K562 (cell line): ENCODE data around the gene HELT. TPM values are rescaled to one million over a fixed set of nuclear protein-coding genes. Genes with fewer than 3 reads are reported as not detected.

Experiments
- ATAC-seq: fragments of 200-7000 bp; cut with Tn5 transposase; 3 replicates; pipeline ENCODE4 v1.9.1; 2020; ENCODE audit warnings: moderate library complexity
- BruUV-seq: library from RNA; stranded (reverse); fragments of 400-500 nt; replicated peaks from 2 replicates; lab custom pipeline; 2021; lab: Mats Ljungman, UMichigan
- CTCF ChIA-PET: fragments of 300-600 bp; formaldehyde crosslinking; extraction: SDS; loops from one replicate; lab custom pipeline; 2021; ENCODE audit warnings: low intra/inter-chr PET ratio; lab: Yijun Ruan, JAX
- POLR2A ChIA-PET: fragments of 300-600, 350-650 bp; sonication (Branson Sonifier 250); formaldehyde crosslinking; extraction: SDS; loops from one replicate; lab custom pipeline; 2021; ENCODE audit warnings: antibody characterized with exemption, inconsistent platforms; lab: Yijun Ruan, JAX
- DNase-seq, 4 experiments: peaks; one replicate each; pipeline versions ENCODE4 v3.0.0 to v3.0.0-alpha.2; 2011 to 2018; ENCODE audit warnings: low spot score in 3 of 4, mixed read lengths in 3 of 4; ENCODE audit errors: extremely low read depth in 1 of 4
- FAIRE-seq: peaks from 2 replicates; lab custom pipeline; 2011; peaks lifted over from hg19 to GRCh38; lab: Jason Lieb, UNC
- H2AFZ ChIP-seq: 2 replicates; pipeline ENCODE4 v1.6.0; 2011; ENCODE audit warnings: low read depth, low read length, control low read depth, inconsistent platforms
- H3K27ac ChIP-seq: fragments of 200-600 bp; 3 replicates; pipeline ENCODE4 v1.8.0; 2011; ENCODE audit warnings: low read depth, mild to moderate bottlenecking, control low read depth, inconsistent platforms, low read length, moderate library complexity, mixed read lengths; ENCODE audit errors: extremely low read depth
- H3K27me3 ChIP-seq, 2 experiments: fragments of 300-600 bp in 1 of 2; 2 replicates in 1 of 2; 3 replicates in 1 of 2; pipeline versions ENCODE4 v1.6.0 to v1.8.0; 2011; ENCODE audit warnings: inconsistent platforms in 2 of 2, low read length in 2 of 2, mild to moderate bottlenecking in 1 of 2, mixed read lengths in 1 of 2, moderate library complexity in 1 of 2; ENCODE audit not compliant: control insufficient read depth in 2 of 2, insufficient read depth in 2 of 2
- H3K36me3 ChIP-seq: fragments of 300-600 bp; 3 replicates; pipeline ENCODE4 v1.8.0; 2011; ENCODE audit warnings: mild to moderate bottlenecking, low read length, inconsistent platforms; ENCODE audit not compliant: control insufficient read depth, insufficient read depth
- H3K4me1 ChIP-seq, 2 experiments: fragments of 200-600 bp in 1 of 2; replicated peaks in 1 of 2; 2 replicates in 1 of 2; 3 replicates in 1 of 2; pipeline versions ENCODE4 v1.5.1 to v1.8.0; 2011; ENCODE audit warnings: inconsistent platforms in 2 of 2, low read length in 2 of 2, mild to moderate bottlenecking in 1 of 2, mixed read lengths in 1 of 2, moderate library complexity in 1 of 2; ENCODE audit not compliant: control insufficient read depth in 2 of 2, insufficient read depth in 2 of 2
- H3K4me2 ChIP-seq: 2 replicates; pipeline ENCODE4 v1.6.1; 2011; ENCODE audit warnings: low read length, control low read depth, inconsistent platforms, mixed read lengths; ENCODE audit not compliant: insufficient read depth
- H3K4me3 ChIP-seq: fragments of 200-600 bp; sonication (generic), shearing (Covaris generic); 2 replicates; pipeline ENCODE4 v1.5.1; 2016; ENCODE audit warnings: control low read depth, inconsistent platforms
- H3K79me2 ChIP-seq: fragments of 200-600 bp; 3 replicates; pipeline ENCODE4 v1.8.0; 2011; ENCODE audit warnings: low read length, inconsistent platforms; ENCODE audit not compliant: control insufficient read depth, insufficient read depth
- H3K9ac ChIP-seq, 2 experiments: 2 replicates each; pipeline versions ENCODE4 v1.6.0 to v1.6.1; 2011; ENCODE audit warnings: low read depth in 2 of 2, low read length in 2 of 2, control low read depth in 1 of 2, inconsistent platforms in 1 of 2, mild to moderate bottlenecking in 1 of 2, mixed read lengths in 1 of 2; ENCODE audit not compliant: insufficient read depth in 1 of 2
- H3K9me1 ChIP-seq: one replicate; pipeline ENCODE4 v1.6.0; 2011; ENCODE audit warnings: inconsistent platforms, mild to moderate bottlenecking, low read length, moderate library complexity; ENCODE audit not compliant: control insufficient read depth, insufficient read depth
- H3K9me3 ChIP-seq: replicated peaks from 2 replicates; pipeline ENCODE4 v1.5.1; 2011; ENCODE audit warnings: low read depth, low read length, inconsistent platforms; ENCODE audit not compliant: control insufficient read depth, insufficient read depth
- H4K20me1 ChIP-seq: replicated peaks from 2 replicates; pipeline ENCODE4 v1.6.1; 2011; ENCODE audit warnings: low read length, inconsistent platforms, mixed read lengths; ENCODE audit not compliant: control insufficient read depth, insufficient read depth
- CBX1 ChIP-seq: sonication (generic); IDR thresholded peaks from 2 replicates; pipeline ENCODE4 v1.6.1; 2016; ENCODE audit warnings: antibody characterized with exemption, low read depth, mild to moderate bottlenecking
- CBX5 ChIP-seq: IDR thresholded peaks from 2 replicates; pipeline ENCODE4 v1.6.1; 2014; ENCODE audit warnings: low read depth, borderline replicate concordance
- CREB1 ChIP-seq, 2 experiments: sonication (generic) in 1 of 2; formaldehyde crosslinking in 1 of 2; IDR thresholded peaks; 2 replicates each; pipeline versions ENCODE4 v1.6.1 to v1.8.0; 2012 to 2022; ENCODE audit warnings: inconsistent platforms in 1 of 2, mild to moderate bottlenecking in 1 of 2, missing genetic modification reagents in 1 of 2, moderate library complexity in 1 of 2
- EHMT2 ChIP-seq: fragments of 450-650 bp; IDR thresholded peaks from 2 replicates; pipeline ENCODE4 v1.6.1; 2018; ENCODE audit warnings: antibody characterized with exemption
- IRF2 ChIP-seq: sonication (generic); formaldehyde crosslinking; IDR thresholded peaks from 2 replicates; pipeline ENCODE4 v1.8.1; 2022; ENCODE audit warnings: mild to moderate bottlenecking, missing genetic modification reagents
- NFIX ChIP-seq: fragments of 250-450 bp; sonication (Bioruptor Pico); IDR thresholded peaks from 2 replicates; pipeline ENCODE4 v1.4.0; 2020; ENCODE audit warnings: low read depth, mild to moderate bottlenecking, moderate library complexity
- PRMT5 ChIP-seq: sonication (generic); formaldehyde crosslinking; IDR thresholded peaks from 2 replicates; pipeline ENCODE4 v1.5.0; 2020; ENCODE audit warnings: missing genetic modification reagents
- RFX5 ChIP-seq: IDR thresholded peaks from 2 replicates; pipeline ENCODE4 v1.6.1; 2011; ENCODE audit warnings: low read depth, mild to moderate bottlenecking, improper control_type of control experiment, low read length
- TEAD4 ChIP-seq, 2 experiments: sonication (generic) in 1 of 2; formaldehyde crosslinking in 1 of 2; IDR thresholded peaks; 2 replicates each; pipeline versions ENCODE4 v1.6.1 to v1.8.0; 2012 to 2022; ENCODE audit warnings: borderline replicate concordance in 1 of 2, inconsistent platforms in 1 of 2, low read length in 1 of 2, mild to moderate bottlenecking in 1 of 2, missing genetic modification reagents in 1 of 2
- ZNF143 ChIP-seq: sonication (generic); formaldehyde crosslinking; IDR thresholded peaks from 2 replicates; pipeline ENCODE4 v1.9.0; 2022; ENCODE audit warnings: mild to moderate bottlenecking, missing genetic modification reagents
- ZNF561 ChIP-seq: fragments of 450-650 bp; formaldehyde crosslinking; conservative IDR thresholded peaks from 2 replicates; pipeline ENCODE4 v1.4.0; 2020; ENCODE audit warnings: mild to moderate bottlenecking, moderate library complexity
- ZNF75A ChIP-seq: fragments of 450-650 bp; formaldehyde crosslinking; IDR thresholded peaks from 2 replicates; pipeline ENCODE4 v1.4.0; 2020; ENCODE audit warnings: mild to moderate bottlenecking
- WGBS: fragments of 100-300 bp; shearing (Covaris generic); methylation state at CpG from one replicate; pipeline ENCODE4 v1.1.6; 2016; ENCODE audit warnings: low coverage, mixed read lengths; ENCODE audit not compliant: insufficient coverage; ENCODE audit errors: missing lambda C conversion rate; 5-methylcytosine and 5-hydroxymethylcytosine counted together
- in situ Hi-C: fragments of 300-500 bp; cut with MboI; formaldehyde crosslinking; loops from 4 replicates; pipeline ENCODE4 v1.15.0; 2018; ENCODE audit warnings: inconsistent platforms, mixed read lengths
- intact Hi-C: fragments of 100-400 bp; cut with micrococcal nuclease; formaldehyde crosslinking; loops from 2 replicates; pipeline ENCODE4 v1.14.2; 2022
- polyA plus RNA-seq, 8 experiments: library from polyadenylated mRNA; depleted of rRNA in 4 of 8; stranded (reverse) in 5 of 8; unstranded in 3 of 8; fragments of >200 nt; fragmentation: Nextera tagmentation in 2 of 8; fragmentation: Illumina TruSeq in 1 of 8; extraction: Ambion mirVana in 2 of 8; extraction: Trizol in 1 of 8; gene quantifications; 2 replicates each; pipeline versions ENCODE4 v1.2.1 to v1.2.3, GENCODE V29; 2011 to 2014; ENCODE audit warnings: inconsistent platforms in 1 of 8, missing spikeins in 1 of 8
- total RNA-seq, 7 experiments: library from RNA; depleted of rRNA in 6 of 7; stranded (reverse); fragments of >200 nt in 6 of 7; fragmentation: Illumina TruSeq in 2 of 7; extraction: Trizol in 2 of 7; gene quantifications; 2 replicates each; pipeline versions ENCODE4 v1.2.1 to v1.2.3, GENCODE V29; 2011 to 2021; ENCODE audit warnings: low replicate concordance in 1 of 7
- TF ChIP-seq, protein P1 (sequence below): fragments of 450-650 bp; conservative IDR thresholded peaks from 2 replicates; pipeline ENCODE4 v1.6.1; 2016; ENCODE audit warnings: missing genetic modification characterization, low read depth, mild to moderate bottlenecking, control low read depth, missing compliant biosample characterization
- TF ChIP-seq, protein P2 (sequence below), 2 experiments: fragments of 250-450 bp in 1 of 2; fragments of 450-650 bp in 1 of 2; sonication (Bioruptor Pico) in 1 of 2; IDR thresholded peaks; 2 replicates each; pipeline versions ENCODE4 v1.6.1 to v1.8.0; 2016 to 2021; ENCODE audit warnings: mild to moderate bottlenecking in 2 of 2, moderate library complexity in 2 of 2, missing compliant biosample characterization in 1 of 2, missing genetic modification characterization in 1 of 2
- TF ChIP-seq, protein P3 (sequence below): fragments of 450-650 bp; IDR thresholded peaks from 2 replicates; pipeline ENCODE4 v1.6.1; 2016; ENCODE audit warnings: low read depth, mild to moderate bottlenecking, moderate library complexity
- TF ChIP-seq, protein P4 (sequence below): sonication (generic); formaldehyde crosslinking; IDR thresholded peaks from 2 replicates; pipeline ENCODE4 v1.8.0; 2022; ENCODE audit warnings: mild to moderate bottlenecking, missing genetic modification reagents

The HELT gene
- total and polyA plus RNA-seq, 9 of the 15 experiments (the other 6 are each of a cell fraction or from before 2014, with no cell fraction given): not detected

DNA sequence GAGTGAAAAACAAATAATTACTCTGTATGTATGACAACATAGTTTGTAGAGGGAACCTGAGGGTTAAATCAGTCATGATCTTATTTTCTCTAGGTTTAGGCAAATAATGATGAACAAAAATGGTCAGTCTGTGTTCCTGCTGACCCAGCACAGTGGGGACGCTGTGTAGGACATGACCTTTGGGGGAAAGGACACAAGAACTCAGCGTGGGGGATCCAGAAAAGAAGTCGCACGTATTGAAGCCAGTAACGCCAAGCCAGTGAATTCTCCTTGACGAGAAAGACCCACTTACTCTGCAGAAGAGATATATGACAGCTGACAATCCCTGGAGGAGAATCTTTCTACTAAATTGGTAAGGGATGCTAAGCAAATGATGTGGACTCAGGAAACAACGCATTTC is 36.6 kb downstream of the HELT start:
- no peaks in the 10 kb centered on the region for H3K9me1 ChIP-seq
- H3K36me3 ChIP-seq: no peaks in the 10 kb centered on the region
- 2% methylated on average over 7 of the region's 7 CpGs for WGBS
- ATAC-seq (no peak), FAIRE-seq (no peak), DNase-seq (no peak)
- in situ Hi-C loops: no loop called here
- no peak overlapping the region for H2AFZ ChIP-seq
- peaks cover 28 to 52% of the 10 kb centered on the region in 2 experiments for H3K27me3 ChIP-seq
- intact Hi-C loops: no loop called here
- no peaks in the 10 kb centered on the region for H3K79me2 ChIP-seq
- no peaks in the 10 kb centered on the region; a peak in 1 of 5 replicates for H3K4me1 ChIP-seq
- 0 out of 2 replicates have a peak, but pooled peaks cover 2% of the 10 kb centered on the region for H3K9me3 ChIP-seq
- no peak overlapping the region for H3K9ac ChIP-seq
- no peak overlapping the region for H3K27ac ChIP-seq
- no peak overlapping the region for H3K4me2 ChIP-seq
- BruUV-seq: no TSS peak
- no peak overlapping the region for H3K4me3 ChIP-seq
- CTCF ChIA-PET: no interaction called here
- no peaks in the 10 kb centered on the region for H4K20me1 ChIP-seq
- POLR2A ChIA-PET: no interaction called here
- TF ChIP-seq CBX1 (no peak), NFIX (CRISPR knock-in tag) (no peak), ZNF75A (CRISPR knock-in tag) (no peak), TEAD4 (IDR thresholded peaks at IDR 0.05; ENCODE audit: low read length) (no peak), TEAD4 (CRISPR knock-in tag; IDR thresholded peaks at IDR 0.05; ENCODE audit: borderline replicate concordance) (no peak), RFX5 (no peak), ZNF561 (CRISPR knock-in tag) (no peak), CREB1 (IDR thresholded peaks at IDR 0.05) (no peak), CREB1 (CRISPR knock-in tag; IDR thresholded peaks at IDR 0.05) (no peak), IRF2 (no peak), EHMT2 (no peak), ZNF143 (CRISPR knock-in tag) (no peak), PRMT5 (CRISPR knock-in tag) (no peak), CBX5 (no peak)
- TF ChIP-seq, protein P1, sequence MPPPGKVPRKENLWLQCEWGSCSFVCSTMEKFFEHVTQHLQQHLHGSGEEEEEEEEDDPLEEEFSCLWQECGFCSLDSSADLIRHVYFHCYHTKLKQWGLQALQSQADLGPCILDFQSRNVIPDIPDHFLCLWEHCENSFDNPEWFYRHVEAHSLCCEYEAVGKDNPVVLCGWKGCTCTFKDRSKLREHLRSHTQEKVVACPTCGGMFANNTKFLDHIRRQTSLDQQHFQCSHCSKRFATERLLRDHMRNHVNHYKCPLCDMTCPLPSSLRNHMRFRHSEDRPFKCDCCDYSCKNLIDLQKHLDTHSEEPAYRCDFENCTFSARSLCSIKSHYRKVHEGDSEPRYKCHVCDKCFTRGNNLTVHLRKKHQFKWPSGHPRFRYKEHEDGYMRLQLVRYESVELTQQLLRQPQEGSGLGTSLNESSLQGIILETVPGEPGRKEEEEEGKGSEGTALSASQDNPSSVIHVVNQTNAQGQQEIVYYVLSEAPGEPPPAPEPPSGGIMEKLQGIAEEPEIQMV (tag): no peak
- TF ChIP-seq, protein P2, sequence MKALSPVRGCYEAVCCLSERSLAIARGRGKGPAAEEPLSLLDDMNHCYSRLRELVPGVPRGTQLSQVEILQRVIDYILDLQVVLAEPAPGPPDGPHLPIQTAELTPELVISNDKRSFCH (CRISPR knock-in tag; IDR thresholded peaks at IDR 0.05): no peak
- TF ChIP-seq, protein P2 (tag; IDR thresholded peaks at IDR 0.05): no peak
- TF ChIP-seq, protein P3, sequence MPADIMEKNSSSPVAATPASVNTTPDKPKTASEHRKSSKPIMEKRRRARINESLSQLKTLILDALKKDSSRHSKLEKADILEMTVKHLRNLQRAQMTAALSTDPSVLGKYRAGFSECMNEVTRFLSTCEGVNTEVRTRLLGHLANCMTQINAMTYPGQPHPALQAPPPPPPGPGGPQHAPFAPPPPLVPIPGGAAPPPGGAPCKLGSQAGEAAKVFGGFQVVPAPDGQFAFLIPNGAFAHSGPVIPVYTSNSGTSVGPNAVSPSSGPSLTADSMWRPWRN: no peak
- TF ChIP-seq, protein P4, sequence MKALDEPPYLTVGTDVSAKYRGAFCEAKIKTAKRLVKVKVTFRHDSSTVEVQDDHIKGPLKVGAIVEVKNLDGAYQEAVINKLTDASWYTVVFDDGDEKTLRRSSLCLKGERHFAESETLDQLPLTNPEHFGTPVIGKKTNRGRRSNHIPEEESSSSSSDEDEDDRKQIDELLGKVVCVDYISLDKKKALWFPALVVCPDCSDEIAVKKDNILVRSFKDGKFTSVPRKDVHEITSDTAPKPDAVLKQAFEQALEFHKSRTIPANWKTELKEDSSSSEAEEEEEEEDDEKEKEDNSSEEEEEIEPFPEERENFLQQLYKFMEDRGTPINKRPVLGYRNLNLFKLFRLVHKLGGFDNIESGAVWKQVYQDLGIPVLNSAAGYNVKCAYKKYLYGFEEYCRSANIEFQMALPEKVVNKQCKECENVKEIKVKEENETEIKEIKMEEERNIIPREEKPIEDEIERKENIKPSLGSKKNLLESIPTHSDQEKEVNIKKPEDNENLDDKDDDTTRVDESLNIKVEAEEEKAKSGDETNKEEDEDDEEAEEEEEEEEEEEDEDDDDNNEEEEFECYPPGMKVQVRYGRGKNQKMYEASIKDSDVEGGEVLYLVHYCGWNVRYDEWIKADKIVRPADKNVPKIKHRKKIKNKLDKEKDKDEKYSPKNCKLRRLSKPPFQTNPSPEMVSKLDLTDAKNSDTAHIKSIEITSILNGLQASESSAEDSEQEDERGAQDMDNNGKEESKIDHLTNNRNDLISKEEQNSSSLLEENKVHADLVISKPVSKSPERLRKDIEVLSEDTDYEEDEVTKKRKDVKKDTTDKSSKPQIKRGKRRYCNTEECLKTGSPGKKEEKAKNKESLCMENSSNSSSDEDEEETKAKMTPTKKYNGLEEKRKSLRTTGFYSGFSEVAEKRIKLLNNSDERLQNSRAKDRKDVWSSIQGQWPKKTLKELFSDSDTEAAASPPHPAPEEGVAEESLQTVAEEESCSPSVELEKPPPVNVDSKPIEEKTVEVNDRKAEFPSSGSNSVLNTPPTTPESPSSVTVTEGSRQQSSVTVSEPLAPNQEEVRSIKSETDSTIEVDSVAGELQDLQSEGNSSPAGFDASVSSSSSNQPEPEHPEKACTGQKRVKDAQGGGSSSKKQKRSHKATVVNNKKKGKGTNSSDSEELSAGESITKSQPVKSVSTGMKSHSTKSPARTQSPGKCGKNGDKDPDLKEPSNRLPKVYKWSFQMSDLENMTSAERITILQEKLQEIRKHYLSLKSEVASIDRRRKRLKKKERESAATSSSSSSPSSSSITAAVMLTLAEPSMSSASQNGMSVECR (CRISPR knock-in tag): no peak
